ENCODE measurements around the gene LLPH.

Gene LLPH

DNA sequence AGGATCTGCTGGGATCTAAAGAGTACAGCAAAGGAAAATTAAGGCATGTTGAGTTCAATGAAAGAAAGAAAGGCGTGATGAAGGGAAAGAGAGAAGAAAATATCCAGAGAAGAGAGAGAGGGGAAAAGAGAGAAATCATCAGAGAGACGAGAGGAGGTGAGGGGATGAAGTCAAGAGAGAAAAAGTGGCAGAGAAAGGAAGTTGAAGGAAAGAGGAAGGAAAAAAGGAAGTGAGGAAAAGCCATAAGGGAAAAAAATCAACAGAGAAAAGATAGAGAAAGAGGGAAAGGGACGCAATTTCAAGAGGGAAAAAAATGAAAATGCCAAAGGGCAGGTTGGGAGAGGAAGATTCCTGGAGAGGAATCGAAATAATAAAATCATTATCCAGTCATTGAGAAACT lies 40.4 kb downstream of the LLPH start:
- DNase-seq (ENCODE audit: low read depth) = no peak

GRCh38 chr12:66087365-66087943 lies 43.1 kb downstream of the LLPH start:
- DNase-seq (ENCODE audit: low read depth) = peak; percentile 52

GRCh38 chr12:66085998-66086397 lies 44.6 kb downstream of the LLPH start:
- DNase-seq (ENCODE audit: low read depth) = no peak

DNA sequence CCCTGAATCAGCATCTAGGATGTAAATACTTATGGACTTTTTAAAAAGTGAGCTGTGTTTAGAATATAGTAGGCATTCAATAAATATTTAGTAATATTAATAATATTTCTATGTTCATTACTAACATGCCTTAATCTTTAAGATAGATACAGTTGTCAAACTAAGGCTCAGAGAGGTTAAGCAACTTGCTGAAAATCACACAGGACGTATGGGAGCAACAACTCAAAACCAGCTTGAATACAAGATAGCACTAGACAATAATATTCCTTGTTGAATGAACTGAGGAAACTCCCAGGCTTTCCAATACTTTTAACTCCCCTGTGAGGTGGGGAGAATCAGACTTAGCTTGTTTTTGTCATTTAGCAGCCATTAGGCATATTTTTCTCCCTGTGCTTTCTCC lies 45.3 kb downstream of the LLPH start:
- no peak for DNase-seq (ENCODE audit: low read depth)

- DNase-seq (ENCODE audit: low read depth) = no peak
Measured at GRCh38 chr12:66083766-66084165, 46.8 kb downstream of the LLPH start.

GRCh38 chr12:66082744-66083143 lies 47.8 kb downstream of the LLPH start:
- DNase-seq (ENCODE audit: low read depth) = no peak

GRCh38 chr12:66080791-66081190 lies 49.8 kb downstream of the LLPH start:
- no peak for DNase-seq (ENCODE audit: low read depth)

GRCh38 chr12:66077542-66077941 lies 53.0 kb downstream of the LLPH start:
- no peak for DNase-seq (ENCODE audit: low read depth)

DNA sequence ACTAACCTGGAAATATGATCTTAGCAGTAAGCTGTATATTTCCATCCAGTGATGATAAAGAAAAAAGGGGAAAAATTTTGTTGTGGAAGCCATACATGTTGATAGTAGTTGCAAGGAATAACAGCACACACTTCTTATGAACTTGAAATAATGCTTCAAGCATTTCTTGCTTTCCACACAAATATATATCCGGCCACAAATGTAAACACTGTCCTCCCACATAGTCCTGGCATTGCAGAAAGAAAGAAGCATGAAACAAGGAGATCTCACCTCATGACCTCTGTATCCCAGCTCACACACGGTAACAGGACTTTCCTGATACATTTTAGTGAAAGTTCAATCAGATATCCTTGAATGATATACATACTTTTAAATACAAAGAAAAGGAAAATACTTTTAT lies 56.0 kb downstream of the LLPH start:
- DNase-seq (ENCODE audit: low read depth) = no peak

DNA sequence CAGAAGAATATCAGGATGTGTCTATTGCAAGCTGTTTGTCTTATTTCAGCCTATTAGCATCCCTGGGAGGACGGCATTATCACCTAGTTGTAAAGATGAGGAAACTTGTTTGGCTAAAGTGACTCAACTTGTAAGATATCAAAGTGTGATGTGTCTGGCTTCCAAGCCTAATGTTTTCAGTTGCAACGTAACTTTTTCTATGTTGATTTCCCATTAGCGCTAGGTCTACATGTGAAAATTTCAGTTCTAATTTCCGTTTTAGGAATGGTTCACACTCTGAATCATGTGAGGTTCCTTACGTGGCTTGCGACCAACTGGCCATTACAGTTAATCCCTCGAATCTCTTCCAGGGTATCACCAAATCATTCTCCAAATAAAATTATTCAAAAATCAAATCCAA lies 58.0 kb downstream of the LLPH start:
- no peak for DNase-seq (ENCODE audit: low read depth)

GRCh38 chr12:66072135-66072534 lies 58.4 kb downstream of the LLPH start:
- DNase-seq (ENCODE audit: low read depth) = no peak

DNA sequence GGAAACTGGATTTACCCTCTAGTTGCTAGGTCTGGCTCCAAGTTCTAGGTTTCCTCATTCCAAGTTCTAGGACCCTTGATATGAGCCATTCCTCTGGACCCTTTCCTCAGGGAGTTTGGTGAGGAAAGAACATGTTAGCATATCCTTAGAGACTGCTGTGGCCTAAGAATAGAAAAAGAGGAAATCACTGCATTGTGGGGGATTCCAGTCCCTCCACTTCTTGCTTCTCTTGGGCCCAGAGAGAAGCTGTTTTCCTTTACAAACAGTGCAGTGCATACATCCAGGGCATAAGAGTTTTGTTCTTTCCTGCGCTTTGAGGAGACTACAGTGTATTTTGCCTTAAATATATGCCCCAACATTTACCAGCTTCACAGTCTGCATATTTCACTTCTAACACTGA lies 59.0 kb downstream of the LLPH start:
- DNase-seq (ENCODE audit: low read depth) = no peak

- no peak for DNase-seq (ENCODE audit: low read depth)
Measured at GRCh38 chr12:66070378-66071120, 60.0 kb downstream of the LLPH start.

- DNase-seq (ENCODE audit: low read depth) = no peak
Measured at GRCh38 chr12:66066929-66067523, 63.5 kb downstream of the LLPH start.

Measured in HS-27A (cell line).